T-helper 1 cell treated with Interleukin-12 subunit alpha and Interleukin-12 subunit beta and Interleukin-4 antibody, amounts not matched to agents 30 μg/mL and 1 μg/mL, for 36 hours (primary cell): Measurements from ENCODE around the gene NRCAM.
"Not testable (repeated sequence)": the region's sequence is repeated elsewhere in the genome, so short reads cannot be mapped to it uniquely, and the experiment has no call there.

ENCODE experiments used
- H3K27ac Mint-ChIP-seq: one replicate; pipeline ENCODE4 v1.8.0; 2021; ENCODE audit warnings: mild to moderate bottlenecking, mixed read lengths
- H3K27me3 Mint-ChIP-seq: one replicate; pipeline ENCODE4 v1.8.0; 2021; ENCODE audit warnings: low read depth, mixed read lengths
- H3K36me3 Mint-ChIP-seq: one replicate; pipeline ENCODE4 v1.8.0; 2021; ENCODE audit warnings: low read depth, mixed read lengths
- H3K4me1 Mint-ChIP-seq: one replicate; pipeline ENCODE4 v1.8.0; 2021; ENCODE audit warnings: low read depth, mixed read lengths
- H3K4me3 Mint-ChIP-seq: one replicate; pipeline ENCODE4 v1.8.0; 2021; ENCODE audit warnings: mild to moderate bottlenecking, moderate library complexity, mixed read lengths
- H3K9me3 Mint-ChIP-seq: one replicate; pipeline ENCODE4 v1.8.0; 2021; ENCODE audit warnings: mixed read lengths

NRCAM gene

GRCh38 chr7:108468246-108468645 is 12.0 kb upstream of the NRCAM start:
- Mint-ChIP-seq H3K27me3 (peaks cover 10% of the 10 kb centered on the region), H3K36me3 (no peaks in the 10 kb centered on the region), H3K9me3 (no peaks in the 10 kb centered on the region), H3K4me1 (no peaks in the 10 kb centered on the region), H3K4me3 (no peak overlapping the region), H3K27ac (no peak overlapping the region)

- H3K4me1 Mint-ChIP-seq: no peaks in the 10 kb centered on the region
- H3K27me3 Mint-ChIP-seq: peaks cover 10% of the 10 kb centered on the region
- no peak overlapping the region for H3K4me3 Mint-ChIP-seq
- no peaks in the 10 kb centered on the region for H3K9me3 Mint-ChIP-seq
- no peak overlapping the region for H3K27ac Mint-ChIP-seq
- no peaks in the 10 kb centered on the region for H3K36me3 Mint-ChIP-seq
Observed at GRCh38 chr7:108467391-108467790, 11.2 kb upstream of the NRCAM start.

- peaks cover 16% of the 10 kb centered on the region for H3K27me3 Mint-ChIP-seq
- not testable (repeated sequence) for H3K4me3 Mint-ChIP-seq, H3K4me1 Mint-ChIP-seq, H3K36me3 Mint-ChIP-seq, H3K9me3 Mint-ChIP-seq, H3K27ac Mint-ChIP-seq
Observed at GRCh38 chr7:108466322-108466721, 10.1 kb upstream of the NRCAM start.

GRCh38 chr7:108464743-108465142 is 8.5 kb upstream of the NRCAM start:
- peaks cover 28% of the 10 kb centered on the region for H3K27me3 Mint-ChIP-seq
- no peak overlapping the region for H3K4me3 Mint-ChIP-seq
- no peaks in the 10 kb centered on the region for H3K36me3 Mint-ChIP-seq
- H3K9me3 Mint-ChIP-seq: no peaks in the 10 kb centered on the region
- H3K4me1 Mint-ChIP-seq: no peaks in the 10 kb centered on the region
- H3K27ac Mint-ChIP-seq: no peak overlapping the region

GRCh38 chr7:108463613-108464012 is 7.4 kb upstream of the NRCAM start:
- H3K9me3 Mint-ChIP-seq: no peaks in the 10 kb centered on the region
- H3K4me3 Mint-ChIP-seq: no peak overlapping the region
- H3K27me3 Mint-ChIP-seq: peaks cover 36% of the 10 kb centered on the region
- H3K4me1 Mint-ChIP-seq: no peaks in the 10 kb centered on the region
- no peak overlapping the region for H3K27ac Mint-ChIP-seq
- no peaks in the 10 kb centered on the region for H3K36me3 Mint-ChIP-seq

GRCh38 chr7:108461840-108462239 is 5.6 kb upstream of the NRCAM start:
- Mint-ChIP-seq H3K27ac (no peak overlapping the region), H3K4me1 (no peaks in the 10 kb centered on the region), H3K27me3 (peaks cover 51% of the 10 kb centered on the region), H3K4me3 (no peak overlapping the region), H3K9me3 (no peaks in the 10 kb centered on the region), H3K36me3 (no peaks in the 10 kb centered on the region)

- H3K4me3 Mint-ChIP-seq: no peak overlapping the region
- no peak overlapping the region for H3K27ac Mint-ChIP-seq
- H3K36me3 Mint-ChIP-seq: no peaks in the 10 kb centered on the region
- no peaks in the 10 kb centered on the region for H3K4me1 Mint-ChIP-seq
- H3K27me3 Mint-ChIP-seq: peaks cover 51% of the 10 kb centered on the region
- no peaks in the 10 kb centered on the region for H3K9me3 Mint-ChIP-seq
Observed at GRCh38 chr7:108460964-108461363, 4.7 kb upstream of the NRCAM start.

- no peaks in the 10 kb centered on the region for H3K9me3 Mint-ChIP-seq
- H3K27ac Mint-ChIP-seq: no peak overlapping the region
- H3K4me3 Mint-ChIP-seq: no peak overlapping the region
Observed at GRCh38 chr7:108459922-108460551, 3.8 kb upstream of the NRCAM start.

GRCh38 chr7:108457871-108458270 is 1.6 kb upstream of the NRCAM start:
- H3K4me3 Mint-ChIP-seq: no peak overlapping the region
- no peaks in the 10 kb centered on the region for H3K4me1 Mint-ChIP-seq
- no peak overlapping the region for H3K27ac Mint-ChIP-seq
- no peaks in the 10 kb centered on the region for H3K9me3 Mint-ChIP-seq
- H3K27me3 Mint-ChIP-seq: peaks cover 65% of the 10 kb centered on the region
- H3K36me3 Mint-ChIP-seq: no peaks in the 10 kb centered on the region

More at GRCh38 chr7:108459922-108460551, 3.8 kb upstream of the NRCAM start:
- H3K4me1 Mint-ChIP-seq: no peaks in the 10 kb centered on the region
- peaks cover 51% of the 10 kb centered on the region for H3K27me3 Mint-ChIP-seq
- H3K36me3 Mint-ChIP-seq: no peaks in the 10 kb centered on the region

GRCh38 chr7:108456845-108457540 is 757 bp upstream of the NRCAM start:
- H3K27ac Mint-ChIP-seq: no peak overlapping the region
- H3K4me1 Mint-ChIP-seq: no peaks in the 10 kb centered on the region
- H3K9me3 Mint-ChIP-seq: no peaks in the 10 kb centered on the region
- peaks cover 73% of the 10 kb centered on the region for H3K27me3 Mint-ChIP-seq
- peak overlapping the region; percentile 26 for H3K4me3 Mint-ChIP-seq
- no peaks in the 10 kb centered on the region for H3K36me3 Mint-ChIP-seq

GRCh38 chr7:108455551-108455997 is 662 bp downstream of the NRCAM start:
- Mint-ChIP-seq H3K27me3 (peaks cover 74% of the 10 kb centered on the region), H3K9me3 (no peaks in the 10 kb centered on the region), H3K27ac (no peak overlapping the region), H3K4me3 (no peak overlapping the region), H3K36me3 (no peaks in the 10 kb centered on the region), H3K4me1 (no peaks in the 10 kb centered on the region)

- H3K36me3 Mint-ChIP-seq: no peaks in the 10 kb centered on the region
- H3K4me1 Mint-ChIP-seq: no peaks in the 10 kb centered on the region
- no peaks in the 10 kb centered on the region for H3K9me3 Mint-ChIP-seq
- H3K27me3 Mint-ChIP-seq: peaks cover 73% of the 10 kb centered on the region
- peak overlapping the region; percentile 65 for H3K4me3 Mint-ChIP-seq
- no peak overlapping the region for H3K27ac Mint-ChIP-seq
Observed at GRCh38 chr7:108454674-108455550, 1.3 kb downstream of the NRCAM start.

GRCh38 chr7:108454317-108454673 is 1.9 kb downstream of the NRCAM start:
- peaks cover 74% of the 10 kb centered on the region for H3K27me3 Mint-ChIP-seq
- no peaks in the 10 kb centered on the region for H3K4me1 Mint-ChIP-seq
- H3K9me3 Mint-ChIP-seq: no peaks in the 10 kb centered on the region
- no peak overlapping the region for H3K27ac Mint-ChIP-seq
- no peaks in the 10 kb centered on the region for H3K36me3 Mint-ChIP-seq
- peak overlapping the region; percentile 65 for H3K4me3 Mint-ChIP-seq

- Mint-ChIP-seq H3K4me1 (no peaks in the 10 kb centered on the region), H3K27ac (no peak overlapping the region), H3K4me3 (no peak overlapping the region), H3K36me3 (no peaks in the 10 kb centered on the region), H3K27me3 (peaks cover 73% of the 10 kb centered on the region), H3K9me3 (no peaks in the 10 kb centered on the region)
Observed at GRCh38 chr7:108453320-108453719, 2.9 kb downstream of the NRCAM start.

GRCh38 chr7:108452707-108453106 is 3.5 kb downstream of the NRCAM start:
- Mint-ChIP-seq H3K27ac (no peak overlapping the region), H3K36me3 (no peaks in the 10 kb centered on the region), H3K27me3 (peaks cover 67% of the 10 kb centered on the region), H3K9me3 (no peaks in the 10 kb centered on the region), H3K4me3 (no peak overlapping the region), H3K4me1 (no peaks in the 10 kb centered on the region)
